SK-N-SH (cell line): ENCODE measurements around the gene TMEM123. TPM values are rescaled to one million over a fixed set of nuclear protein-coding genes. Genes with fewer than 3 reads are reported as not detected.

ENCODE experiments used
- CTCF ChIA-PET: fragments of 300-600, 350-600 bp; formaldehyde crosslinking; extraction: SDS; loops from one replicate; lab custom pipeline; 2021; lab: Yijun Ruan, JAX
- POLR2A ChIA-PET: fragments of 350-600 bp; sonication (Branson Sonifier 250); formaldehyde crosslinking; extraction: SDS; loops from one replicate; lab custom pipeline; 2020; ENCODE audit warnings: antibody characterized with exemption, inconsistent platforms; lab: Yijun Ruan, JAX
- DNase-seq: peaks from one replicate; pipeline ENCODE4 v3.0.0; 2012
- H2AFZ ChIP-seq: fragments of 200-600 bp; sonication (generic); 2 replicates; pipeline ENCODE4 v1.8.1; 2016; ENCODE audit warnings: antibody characterized with exemption, mild to moderate bottlenecking, low read depth
- H3F3A ChIP-seq: fragments of 200-600 bp; sonication (generic); replicated peaks from 2 replicates; pipeline ENCODE3; 2016; ENCODE audit warnings: antibody characterized with exemption, mild to moderate bottlenecking; ENCODE audit not compliant: insufficient read depth
- H3K27ac ChIP-seq, 2 experiments: fragments of 200-500 bp in 1 of 2; fragments of 200-600 bp in 1 of 2; sonication (Bioruptor generic) in 1 of 2; sonication (generic), shearing (Covaris generic) in 1 of 2; 2 replicates each; pipeline versions ENCODE4 v1.5.1 to v1.6.1; 2014 to 2016; ENCODE audit warnings: low read depth in 2 of 2, inconsistent platforms in 1 of 2, low read length in 1 of 2, mild to moderate bottlenecking in 1 of 2, mixed read lengths in 1 of 2
- H3K27me3 ChIP-seq: fragments of 200-600 bp; sonication (generic), shearing (Covaris generic); 2 replicates; pipeline ENCODE4 v1.6.1; 2016; ENCODE audit warnings: mixed run types; ENCODE audit not compliant: insufficient read depth
- H3K36me3 ChIP-seq, 2 experiments: fragments of 200-500 bp in 1 of 2; fragments of 200-600 bp in 1 of 2; sonication (Bioruptor generic) in 1 of 2; sonication (generic) in 1 of 2; replicated peaks in 1 of 2; 2 replicates each; pipeline versions ENCODE3 to v1.5.1; 2014 to 2016; ENCODE audit warnings: low read length in 1 of 2, mild to moderate bottlenecking in 1 of 2; ENCODE audit not compliant: insufficient read depth in 2 of 2, control insufficient read depth in 1 of 2
- H3K4me1 ChIP-seq, 2 experiments: fragments of 200-500 bp in 1 of 2; fragments of 200-600 bp in 1 of 2; sonication (Bioruptor generic) in 1 of 2; sonication (generic), shearing (Covaris generic) in 1 of 2; 2 replicates each; pipeline versions ENCODE4 v1.5.1 to v1.6.1; 2014 to 2016; ENCODE audit warnings: low read depth in 1 of 2, low read length in 1 of 2, mixed run types in 1 of 2; ENCODE audit not compliant: insufficient read depth in 2 of 2, control insufficient read depth in 1 of 2
- H3K4me2 ChIP-seq: fragments of 200-600 bp; sonication (generic), shearing (Covaris generic); 2 replicates; pipeline ENCODE4 v1.6.1; 2017; ENCODE audit warnings: mixed run types
- H3K4me3 ChIP-seq, 2 experiments: fragments of 200-500 bp in 1 of 2; fragments of 200-600 bp in 1 of 2; sonication (Bioruptor generic) in 1 of 2; sonication (generic), shearing (Covaris generic) in 1 of 2; 2 replicates each; pipeline versions ENCODE4 v1.5.1 to v1.8.1; 2014 to 2016; ENCODE audit warnings: low read depth in 2 of 2, inconsistent platforms in 1 of 2, low read length in 1 of 2, mild to moderate bottlenecking in 1 of 2, mixed read lengths in 1 of 2, moderate library complexity in 1 of 2
- H3K79me2 ChIP-seq: fragments of 200-600 bp; sonication (generic); 2 replicates; pipeline ENCODE4 v1.8.1; 2017; ENCODE audit warnings: mild to moderate bottlenecking; ENCODE audit not compliant: insufficient read depth
- H3K9ac ChIP-seq: fragments of 200-600 bp; sonication (generic); 2 replicates; pipeline ENCODE4 v1.6.1; 2017; ENCODE audit warnings: mixed run types
- H3K9me2 ChIP-seq: fragments of 200-600 bp; sonication (generic); 2 replicates; pipeline ENCODE4 v1.6.1; 2017; ENCODE audit warnings: mixed run types
- H3K9me3 ChIP-seq: fragments of 200-600 bp; sonication (generic); 2 replicates; pipeline ENCODE4 v1.6.1; 2017; ENCODE audit warnings: mixed run types, mild to moderate bottlenecking, moderate library complexity
- H4K20me1 ChIP-seq: fragments of 200-600 bp; sonication (generic); 2 replicates; pipeline ENCODE4 v1.6.1; 2017; ENCODE audit warnings: mild to moderate bottlenecking, mixed run types; ENCODE audit not compliant: insufficient read depth
- CTCF ChIP-seq: fragments of 200-600 bp; sonication (generic); IDR thresholded peaks from 2 replicates; pipeline ENCODE4 v1.6.1; 2017; ENCODE audit warnings: antibody characterized with exemption, mild to moderate bottlenecking, moderate library complexity
- ELF1 ChIP-seq: IDR thresholded peaks from 2 replicates; pipeline ENCODE4 v1.4.0; 2012
- FOXJ3 ChIP-seq: sonication (generic); formaldehyde crosslinking; IDR thresholded peaks from 2 replicates; pipeline ENCODE4 v1.5.1; 2020; ENCODE audit warnings: mild to moderate bottlenecking, missing genetic modification reagents
- FOXM1 ChIP-seq: IDR thresholded peaks from 2 replicates; pipeline ENCODE4 v1.4.0; 2012; ENCODE audit warnings: low read depth, mild to moderate bottlenecking
- IRF3 ChIP-seq: fragments of 150-350 bp; IDR thresholded peaks from 2 replicates; pipeline ENCODE4 v1.6.1; 2016; ENCODE audit warnings: mild to moderate bottlenecking, low read depth, low read length
- MEF2A ChIP-seq: IDR thresholded peaks from 2 replicates; pipeline ENCODE4 v1.4.0; 2012; ENCODE audit warnings: low read depth, borderline replicate concordance
- MXI1 ChIP-seq: IDR thresholded peaks from 2 replicates; pipeline ENCODE4 v1.6.1; 2012; ENCODE audit warnings: mild to moderate bottlenecking, low read depth, low read length, improper control_type of control experiment
- NFIC ChIP-seq: IDR thresholded peaks from 2 replicates; pipeline ENCODE4 v1.4.0; 2012; ENCODE audit warnings: borderline replicate concordance
- PBX3 ChIP-seq: IDR thresholded peaks from 2 replicates; pipeline ENCODE4; 2012
- RCOR1 ChIP-seq: fragments of 150-350 bp; IDR thresholded peaks from 2 replicates; pipeline ENCODE4 v1.6.1; 2017; ENCODE audit warnings: antibody characterized with exemption, low read length
- REST ChIP-seq: IDR thresholded peaks from 2 replicates; pipeline ENCODE4 v1.6.1; 2012; ENCODE audit warnings: mild to moderate bottlenecking, low read depth, low read length, moderate library complexity
- RXRA ChIP-seq: IDR thresholded peaks from 2 replicates; pipeline ENCODE4 v1.4.0; 2012; ENCODE audit warnings: low read depth, mild to moderate bottlenecking, borderline replicate concordance
- SIN3A ChIP-seq: IDR thresholded peaks from 2 replicates; pipeline ENCODE4 v1.6.1; 2012; ENCODE audit warnings: low read depth, mild to moderate bottlenecking, low read length, moderate library complexity, borderline replicate concordance
- TAF1 ChIP-seq: IDR thresholded peaks from 2 replicates; pipeline ENCODE4 v1.6.1; 2012; ENCODE audit warnings: low read depth, mild to moderate bottlenecking, low read length, moderate library complexity, borderline replicate concordance
- TCF12 ChIP-seq: IDR thresholded peaks from 2 replicates; pipeline ENCODE4 v1.4.0; 2012
- USF2 ChIP-seq: fragments of 150-350 bp; IDR thresholded peaks from 2 replicates; pipeline ENCODE4 v1.6.1; 2017; ENCODE audit warnings: antibody characterized with exemption, low read length, low read depth, borderline replicate concordance
- YY1 ChIP-seq: IDR thresholded peaks from 2 replicates; pipeline ENCODE4 v1.4.0; 2012; ENCODE audit warnings: low read depth, mild to moderate bottlenecking
- WGBS: methylation state at CpG from one replicate; pipeline ENCODE4 v1.1.6; 2017; ENCODE audit warnings: low lambda C conversion rate; 5-methylcytosine and 5-hydroxymethylcytosine counted together
- polyA plus RNA-seq, 3 experiments: library from polyadenylated mRNA; depleted of rRNA; stranded (reverse); fragments of >200 nt; gene quantifications; 2 replicates each; pipeline ENCODE4 v1.2.3, GENCODE V29; 2012

TMEM123 gene
- polyA plus RNA-seq, 1 of the 3 experiments (the other 2 are of a cell fraction): 86.1 TPM

- Histone ChIP-seq H2AFZ (no peak overlapping the region), H3K4me3 (no peak overlapping the region), H3K9me3 (no peaks in the 10 kb centered on the region), H3F3A (no peaks in the 10 kb centered on the region), H3K36me3 (peaks cover 0 to 20% of the 10 kb centered on the region in 2 experiments), H3K79me2 (peaks cover 19% of the 10 kb centered on the region), H3K9ac (no peak overlapping the region), H3K27ac (no peak overlapping the region), H3K4me1 (peaks cover 0 to 6% of the 10 kb centered on the region in 2 experiments; a peak in 1 of 4 replicates), H3K27me3 (no peaks in the 10 kb centered on the region), H4K20me1 (no peaks in the 10 kb centered on the region), H3K9me2 (no peaks in the 10 kb centered on the region), H3K4me2 (no peak overlapping the region)
- CTCF ChIA-PET: no interaction called here
- POLR2A ChIA-PET: no interaction called here
- TF ChIP-seq YY1: no peak
- no peak for TF ChIP-seq ELF1
- TF ChIP-seq FOXM1: no peak
- no peak for TF ChIP-seq PBX3
- TF ChIP-seq SIN3A: no peak
- no peak for TF ChIP-seq TCF12
- TF ChIP-seq RCOR1: no peak
- no peak for TF ChIP-seq REST
- no peak for TF ChIP-seq FOXJ3 (CRISPR knock-in tag)
- TF ChIP-seq USF2: no peak
- TF ChIP-seq MXI1: no peak
- no peak for TF ChIP-seq NFIC
- no peak for TF ChIP-seq TAF1
- no peak for TF ChIP-seq MEF2A
- no peak for TF ChIP-seq RXRA
- no peak for TF ChIP-seq CTCF
- TF ChIP-seq IRF3: no peak
- DNase-seq: no peak
- WGBS: 95% methylated on average over 3 of the region's 3 CpGs
These were observed 23.3 kb downstream of the TMEM123 start for GRCh38 chr11:102429226-102429625.
